Activated T-cell treated with anti-CD3 and anti-CD28 coated beads, Interleukin-2, amount 50 U/mL, for 72 hours (primary cell): ENCODE data around the gene CACNG4. TPM values are rescaled to one million over a fixed set of nuclear protein-coding genes. Genes with fewer than 3 reads are reported as not detected.

Experiments
- ATAC-seq, 2 donors: fragments of 150-1000 bp; cut with Tn5 transposase; replicated peaks in 1 of 2; 2 replicates each; pipeline ENCODE4 v1.10.0; 2021; ENCODE audit warnings: moderate library complexity in 2 of 2, mild to moderate bottlenecking in 1 of 2
- DNase-seq, 2 donors: peaks; one replicate each; pipeline ENCODE4 v3.0.0; 2021 to 2022; ENCODE audit warnings: mixed read lengths in 1 of 2
- H3K27ac Mint-ChIP-seq: one replicate; pipeline ENCODE4 v1.8.0; 2022; ENCODE audit warnings: mild to moderate bottlenecking, moderate library complexity, mixed read lengths
- H3K27me3 Mint-ChIP-seq: one replicate; pipeline ENCODE4 v1.8.0; 2022; ENCODE audit warnings: low read depth, mixed read lengths
- H3K36me3 Mint-ChIP-seq, 2 donors: one replicate each; pipeline ENCODE4 v1.8.0; 2022; ENCODE audit warnings: mixed read lengths in 2 of 2, mild to moderate bottlenecking in 1 of 2; ENCODE audit not compliant: insufficient read depth in 2 of 2
- H3K4me1 Mint-ChIP-seq: one replicate; pipeline ENCODE4 v1.8.0; 2022; ENCODE audit warnings: low read depth, mixed read lengths
- H3K4me3 Mint-ChIP-seq, 2 donors: one replicate each; pipeline ENCODE4 v1.8.0; 2022; ENCODE audit warnings: mild to moderate bottlenecking in 2 of 2, mixed read lengths in 2 of 2, moderate library complexity in 2 of 2
- H3K9me3 Mint-ChIP-seq, 2 donors: one replicate each; pipeline ENCODE4 v1.8.0; 2022; ENCODE audit warnings: mixed read lengths in 2 of 2
- total RNA-seq, 2 donors: library from RNA; stranded (reverse); gene quantifications; one replicate each; pipeline ENCODE4 v1.2.3, GENCODE V29; 2022

The CACNG4 gene
- total RNA-seq = not detected

DNA sequence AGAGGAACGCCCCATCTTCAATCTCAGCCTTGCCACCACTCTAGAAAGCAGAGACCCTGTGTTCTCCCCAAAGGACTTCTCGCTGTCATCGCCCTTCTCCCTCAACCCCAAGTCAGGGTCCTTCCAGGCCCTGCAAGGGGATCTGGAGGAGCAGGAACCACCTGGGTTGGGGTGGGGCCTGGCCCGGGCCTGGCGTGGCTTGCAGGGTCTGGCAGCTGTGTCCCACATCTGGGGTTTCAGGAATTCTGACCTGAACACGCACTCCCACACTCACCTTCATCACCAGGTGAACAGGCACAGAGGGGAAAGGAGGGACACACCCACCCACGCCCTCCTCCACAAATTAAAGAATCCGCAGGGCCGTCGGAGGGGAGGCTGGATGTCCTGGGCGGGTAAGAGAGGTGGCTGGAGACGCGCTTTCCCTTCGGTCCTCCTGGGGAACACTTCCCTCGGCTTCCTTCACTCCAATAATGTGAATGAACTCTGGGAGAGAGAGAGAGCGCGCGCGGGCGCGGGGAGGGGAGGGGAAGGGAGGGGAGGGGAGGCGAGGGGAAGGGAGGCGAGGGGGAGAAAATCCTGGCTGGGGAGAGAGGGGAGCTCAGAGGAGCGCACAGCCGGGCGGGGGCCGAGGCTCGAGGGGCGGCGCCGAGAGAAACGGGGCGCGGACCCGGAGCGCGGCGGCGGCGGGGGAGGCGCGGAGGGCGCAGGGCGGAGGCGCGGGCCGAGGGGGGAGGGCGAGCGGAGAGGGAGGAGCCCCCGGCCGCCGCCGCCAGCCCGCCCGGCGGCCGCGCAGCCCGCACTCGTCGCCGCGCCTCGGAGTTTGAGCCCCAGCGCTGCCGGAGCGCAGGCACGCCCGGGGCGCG, at the start of gene CACNG4:
TSS of gene CACNG4 (plus strand) at position 799 of the 863 bp plus-strand sequence. CDS start 205 bp downstream, outside the sequence.
- ATAC-seq = peak in 1 of 2 donors; percentile 14

DNA sequence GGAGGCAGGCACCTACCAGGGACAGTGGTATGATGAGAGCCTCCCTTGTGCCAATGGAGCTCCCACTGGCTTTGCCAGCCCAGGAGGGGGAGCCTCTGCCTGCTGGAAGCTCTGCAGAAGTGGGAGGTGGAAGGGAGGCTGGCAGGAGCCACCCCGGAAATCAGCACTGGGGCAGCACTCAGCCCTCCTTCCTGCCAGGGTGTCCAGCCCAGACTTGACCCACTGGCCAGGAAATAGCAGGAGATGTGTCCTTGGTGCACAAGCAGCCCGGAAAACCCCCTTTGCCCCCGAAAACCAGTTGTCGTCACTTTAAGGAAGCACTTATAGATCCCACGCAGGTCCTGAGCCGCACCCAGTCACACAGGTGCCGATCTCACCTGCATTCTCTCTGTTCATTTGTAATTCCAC, 49.3 kb upstream of the CACNG4 start:
- Mint-ChIP-seq H3K36me3 (no peaks in the 10 kb centered on the region), H3K27me3 (peaks cover 21% of the 10 kb centered on the region), H3K4me1 (no peaks in the 10 kb centered on the region), H3K27ac (no peak overlapping the region), H3K9me3 (no peaks in the 10 kb centered on the region), H3K4me3 (no peak overlapping the region)
- DNase-seq (no peak), ATAC-seq (no peak)

More for the DNA sequence above, at the start of gene CACNG4:
- no peaks in the 10 kb centered on the region for H3K9me3 Mint-ChIP-seq
- DNase-seq = no peak
- peaks cover 56% of the 10 kb centered on the region for H3K27me3 Mint-ChIP-seq
- H3K4me1 Mint-ChIP-seq = peaks cover 14% of the 10 kb centered on the region
- H3K27ac Mint-ChIP-seq = no peak within 1 kb of the TSS
- peak within 1 kb of the TSS; percentile 76 to 80 for H3K4me3 Mint-ChIP-seq
- H3K36me3 Mint-ChIP-seq = no peaks in the 10 kb centered on the region

DNA sequence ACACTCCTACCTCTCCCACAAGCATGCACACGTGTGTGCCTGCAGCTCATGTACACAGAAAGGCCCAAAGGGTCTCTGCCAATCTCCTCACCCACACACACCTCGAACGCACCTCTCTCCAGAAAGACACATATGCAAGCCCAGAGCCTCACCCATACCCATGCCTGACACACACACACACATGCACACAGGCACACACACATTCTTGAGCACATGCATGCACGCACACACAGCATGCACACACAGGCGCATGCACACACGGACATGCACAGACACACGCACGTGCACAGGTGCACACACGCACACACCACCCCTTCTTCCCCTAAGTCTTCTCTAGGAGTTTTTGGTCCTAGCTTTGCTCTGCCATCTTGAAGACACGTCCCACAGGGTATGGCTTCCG, 48.7 kb upstream of the CACNG4 start:
- DNase-seq (no peak), ATAC-seq (no peak)
- Mint-ChIP-seq H3K4me3 (no peak overlapping the region), H3K27me3 (peaks cover 27% of the 10 kb centered on the region), H3K9me3 (no peaks in the 10 kb centered on the region), H3K4me1 (no peaks in the 10 kb centered on the region), H3K27ac (no peak overlapping the region), H3K36me3 (no peaks in the 10 kb centered on the region)

DNA sequence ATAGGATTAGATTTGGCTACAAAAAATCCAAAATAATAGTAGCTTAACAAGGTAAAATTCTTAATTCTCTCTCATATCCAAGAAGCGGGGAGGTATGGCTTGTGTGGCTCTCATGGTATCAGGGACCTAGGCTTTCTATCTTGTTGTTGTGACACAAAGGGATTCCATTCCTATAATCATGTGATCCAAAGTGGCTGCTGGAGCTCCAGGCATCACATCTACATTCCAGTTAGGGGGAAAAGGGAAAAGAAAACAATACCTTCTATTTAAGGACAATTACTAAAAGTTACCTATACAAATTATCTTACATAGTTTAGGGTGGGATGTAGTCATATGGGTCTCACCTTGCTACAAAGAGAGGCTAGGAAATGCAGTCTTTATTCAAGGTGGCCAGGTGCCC, 47.6 kb upstream of the CACNG4 start:
- no peak for DNase-seq
- Mint-ChIP-seq H3K36me3 (peaks cover 0 to 3% of the 10 kb centered on the region in 2 donors), H3K27ac (no peak overlapping the region), H3K4me3 (no peak overlapping the region), H3K9me3 (peaks cover 2 to 4% of the 10 kb centered on the region in 2 donors), H3K4me1 (no peaks in the 10 kb centered on the region), H3K27me3 (peaks cover 33% of the 10 kb centered on the region)
- ATAC-seq = no peak

DNA sequence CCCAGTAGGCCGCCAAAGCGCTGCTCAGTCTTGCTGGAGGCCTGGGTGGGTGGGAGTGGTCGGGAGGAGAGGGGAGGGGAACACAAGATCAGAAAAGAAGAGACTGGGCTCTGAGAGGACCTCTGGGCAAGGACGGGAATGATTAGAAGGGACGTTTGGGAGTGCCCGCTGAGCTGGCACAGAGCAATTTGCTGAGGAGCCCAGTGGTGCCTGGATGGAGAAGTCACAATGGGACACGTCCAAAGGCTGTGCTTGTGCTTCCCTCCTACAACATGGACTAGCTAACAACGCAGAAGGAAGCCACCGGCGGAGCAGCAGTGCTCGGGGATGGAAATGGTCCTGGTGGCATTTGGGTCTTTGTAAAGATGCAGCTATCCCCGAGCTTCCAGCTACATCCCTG, 45.6 kb upstream of the CACNG4 start:
- peaks cover 0 to 3% of the 10 kb centered on the region in 2 donors for H3K36me3 Mint-ChIP-seq
- H3K27ac Mint-ChIP-seq = no peak overlapping the region
- H3K4me3 Mint-ChIP-seq = no peak overlapping the region
- H3K27me3 Mint-ChIP-seq = peaks cover 43% of the 10 kb centered on the region
- DNase-seq (no peak), ATAC-seq (no peak)
- peaks cover 2 to 4% of the 10 kb centered on the region in 2 donors for H3K9me3 Mint-ChIP-seq
- no peaks in the 10 kb centered on the region for H3K4me1 Mint-ChIP-seq

DNA sequence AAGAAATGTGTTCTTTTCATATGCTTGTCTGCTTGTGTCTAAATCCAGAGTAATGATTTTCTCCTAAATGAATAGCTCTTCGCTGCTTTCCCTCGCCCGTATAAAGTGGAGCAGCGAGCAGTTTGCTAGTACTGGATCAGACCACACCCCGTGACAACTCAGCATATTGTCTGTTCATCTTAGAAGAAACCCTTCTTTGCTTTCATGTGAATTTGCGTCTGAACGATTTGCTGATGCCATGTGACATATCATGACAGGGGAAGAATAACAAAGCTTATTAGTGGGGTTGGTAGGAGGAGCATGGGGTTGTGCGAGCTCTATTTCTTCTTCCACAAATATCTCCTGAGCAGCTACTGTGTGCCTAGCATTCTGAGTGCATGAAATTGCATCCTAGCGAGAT, 44.1 kb upstream of the CACNG4 start:
- no peak overlapping the region for H3K27ac Mint-ChIP-seq
- ATAC-seq (no peak), DNase-seq (no peak)
- H3K9me3 Mint-ChIP-seq = peaks cover 2 to 4% of the 10 kb centered on the region in 2 donors
- peaks cover 0 to 3% of the 10 kb centered on the region in 2 donors for H3K36me3 Mint-ChIP-seq
- no peak overlapping the region for H3K4me3 Mint-ChIP-seq
- H3K4me1 Mint-ChIP-seq = no peaks in the 10 kb centered on the region
- peaks cover 49% of the 10 kb centered on the region for H3K27me3 Mint-ChIP-seq

DNA sequence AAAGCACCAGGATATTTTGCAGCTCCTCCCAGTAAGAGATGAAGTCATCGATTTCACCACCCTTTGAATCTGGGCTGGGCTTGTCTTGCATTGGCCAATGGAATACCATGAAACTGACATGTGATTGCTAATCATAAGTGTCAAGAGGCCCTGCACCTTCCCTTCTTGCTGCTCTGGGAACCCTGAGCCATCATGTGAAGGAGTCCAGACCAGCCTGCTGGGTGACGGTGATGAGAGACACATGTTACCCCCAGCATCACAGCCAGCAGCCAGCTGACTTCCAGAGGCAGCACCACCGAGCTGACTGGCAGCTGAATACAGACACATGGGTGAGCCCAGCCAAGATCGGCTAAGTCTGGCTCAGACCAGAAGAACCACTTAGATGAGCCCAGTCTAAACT, 43.6 kb upstream of the CACNG4 start:
- no peaks in the 10 kb centered on the region for H3K4me1 Mint-ChIP-seq
- no peak overlapping the region for H3K27ac Mint-ChIP-seq
- ATAC-seq = no peak
- no peak for DNase-seq
- peaks cover 2 to 4% of the 10 kb centered on the region in 2 donors for H3K9me3 Mint-ChIP-seq
- H3K27me3 Mint-ChIP-seq = peaks cover 49% of the 10 kb centered on the region
- H3K36me3 Mint-ChIP-seq = peaks cover 0 to 3% of the 10 kb centered on the region in 2 donors
- no peak overlapping the region for H3K4me3 Mint-ChIP-seq

DNA sequence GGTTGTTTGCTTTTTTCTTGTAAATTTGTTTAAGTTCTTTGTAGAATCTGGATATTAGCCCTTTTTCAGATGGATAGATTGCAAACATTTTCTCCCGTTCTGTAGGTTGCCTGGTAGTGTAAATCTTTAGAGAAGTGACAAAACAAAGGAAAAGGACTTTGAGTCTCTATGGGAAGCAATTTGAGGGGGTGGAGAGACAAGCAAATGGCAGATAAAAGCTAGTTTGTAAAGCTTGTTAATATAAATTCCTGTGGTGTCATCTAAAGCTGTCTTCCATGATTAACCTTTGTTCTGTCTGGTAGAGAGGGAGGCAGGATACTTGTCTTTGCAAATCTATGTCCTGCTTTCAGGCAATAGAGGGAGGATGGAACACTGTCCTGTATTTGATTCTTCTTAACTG, 40.6 kb upstream of the CACNG4 start:
- Mint-ChIP-seq H3K36me3 (peaks cover 0 to 3% of the 10 kb centered on the region in 2 donors), H3K4me1 (no peaks in the 10 kb centered on the region), H3K27me3 (peaks cover 66% of the 10 kb centered on the region), H3K9me3 (peaks cover 2 to 4% of the 10 kb centered on the region in 2 donors), H3K27ac (no peak overlapping the region), H3K4me3 (no peak overlapping the region)
- no peak for ATAC-seq
- no peak for DNase-seq

DNA sequence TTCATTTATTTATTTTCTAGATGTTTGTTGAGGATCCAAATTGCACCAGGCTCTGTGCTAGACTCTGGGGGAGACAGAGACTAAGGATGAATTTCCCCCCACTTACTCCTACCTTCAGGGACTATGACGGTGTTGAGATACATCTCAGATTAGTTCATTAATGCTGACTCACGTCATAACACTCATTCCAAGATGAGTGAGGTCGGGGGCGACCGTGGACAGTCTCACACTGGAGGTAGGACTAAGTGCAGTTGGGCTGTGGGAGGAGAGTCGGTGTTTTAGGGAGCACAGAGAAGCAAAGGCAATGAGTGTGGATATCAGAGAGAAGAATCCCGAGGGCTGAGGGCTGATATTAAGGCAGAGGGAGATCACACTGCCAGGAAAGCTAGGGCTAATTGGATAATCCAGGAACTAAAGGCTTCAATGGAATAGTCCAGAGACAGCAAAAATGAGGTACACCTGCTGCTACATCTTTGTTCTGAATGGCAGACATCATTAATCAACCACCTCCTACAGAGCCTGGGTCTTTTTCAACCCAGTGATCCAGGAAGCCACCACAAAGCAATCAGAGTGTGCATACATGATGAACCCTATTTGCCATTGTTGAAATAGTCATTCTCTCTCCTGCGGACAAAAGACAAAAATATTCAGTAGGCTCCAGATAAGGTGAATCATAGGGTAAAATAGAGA, 38.6 kb upstream of the CACNG4 start:
- Mint-ChIP-seq H3K27ac (no peak overlapping the region), H3K27me3 (peaks cover 74% of the 10 kb centered on the region)

DNA sequence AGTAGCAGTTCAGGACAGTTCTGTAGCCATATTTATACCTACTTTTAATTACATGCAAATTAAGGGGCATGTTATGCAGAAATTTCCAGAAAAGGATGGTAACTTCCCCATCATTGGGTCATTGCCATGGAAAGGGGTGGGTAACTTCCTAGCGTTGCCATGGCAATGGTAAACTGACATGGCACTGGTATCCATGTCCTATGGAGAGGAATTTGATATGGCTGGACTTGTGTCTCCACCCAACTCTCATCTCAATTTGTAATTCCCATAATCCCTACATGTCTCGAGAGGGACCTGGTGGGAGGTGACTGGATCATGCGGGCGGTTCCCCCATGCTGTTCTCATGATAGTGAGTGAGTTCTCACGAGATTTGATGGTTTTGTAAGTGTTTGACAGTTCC, 35.6 kb upstream of the CACNG4 start:
- no peak for DNase-seq
- no peaks in the 10 kb centered on the region for H3K4me1 Mint-ChIP-seq
- H3K9me3 Mint-ChIP-seq = no peaks in the 10 kb centered on the region
- H3K4me3 Mint-ChIP-seq = no peak overlapping the region
- peaks cover 61% of the 10 kb centered on the region for H3K27me3 Mint-ChIP-seq
- no peak for ATAC-seq
- H3K27ac Mint-ChIP-seq = no peak overlapping the region
- no peaks in the 10 kb centered on the region for H3K36me3 Mint-ChIP-seq

More for the DNA sequence above, 38.6 kb upstream of the CACNG4 start:
- Mint-ChIP-seq H3K4me1 (no peaks in the 10 kb centered on the region), H3K36me3 (peaks cover 0 to 3% of the 10 kb centered on the region in 2 donors), H3K9me3 (peaks cover 2 to 4% of the 10 kb centered on the region in 2 donors), H3K4me3 (no peak overlapping the region)
- ATAC-seq (no peak), DNase-seq (no peak)

DNA sequence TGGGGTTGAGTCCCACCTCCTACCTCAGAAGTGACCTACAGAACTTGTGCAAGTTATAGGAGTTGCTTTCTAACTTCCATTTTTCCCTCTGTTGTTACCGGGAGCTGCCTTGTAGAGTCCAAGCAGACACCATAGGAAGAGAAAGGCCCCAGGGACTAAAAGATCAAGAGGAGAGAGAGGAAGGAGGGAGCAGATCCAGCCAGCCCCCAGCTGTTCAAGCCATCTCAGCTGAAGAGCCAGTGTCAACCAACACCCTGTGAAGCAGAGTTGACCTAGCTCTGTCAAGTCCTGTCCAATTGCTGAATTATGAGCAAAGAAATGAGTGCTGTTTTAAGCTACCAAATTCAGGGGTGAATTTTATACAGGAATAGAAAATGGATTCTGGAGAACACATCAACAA, 34.9 kb upstream of the CACNG4 start:
- DNase-seq (no peak), ATAC-seq (no peak)
- Mint-ChIP-seq H3K4me1 (no peaks in the 10 kb centered on the region), H3K27ac (no peak overlapping the region), H3K36me3 (peaks cover 0 to under 1% of the 10 kb centered on the region in 2 donors), H3K9me3 (peaks cover 0 to under 1% of the 10 kb centered on the region in 2 donors), H3K27me3 (peaks cover 54% of the 10 kb centered on the region), H3K4me3 (no peak overlapping the region)

DNA sequence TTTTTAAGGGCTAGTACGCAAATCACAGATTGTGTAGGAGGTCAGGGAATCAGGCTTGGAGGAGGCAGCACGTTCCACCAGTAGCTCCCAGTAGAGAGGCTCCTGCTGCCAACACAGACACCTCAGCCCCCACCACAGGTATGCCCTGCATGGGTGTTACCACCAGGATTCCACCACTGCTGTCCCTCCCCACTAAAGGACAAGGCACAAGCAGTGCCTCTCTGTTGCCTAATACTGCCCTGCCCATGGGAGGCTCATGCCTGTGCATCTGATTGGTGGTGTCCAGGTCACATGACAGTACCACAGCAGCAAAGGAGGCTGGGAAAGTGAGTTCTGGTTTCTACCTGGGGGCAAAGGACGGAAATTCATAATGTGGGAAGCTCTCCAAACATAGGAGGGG, 33.6 kb upstream of the CACNG4 start:
- no peak for DNase-seq
- peaks cover under 1 to 2% of the 10 kb centered on the region in 2 donors for H3K36me3 Mint-ChIP-seq
- ATAC-seq = no peak
- H3K9me3 Mint-ChIP-seq = peaks cover 0 to 2% of the 10 kb centered on the region in 2 donors
- H3K27me3 Mint-ChIP-seq = peaks cover 46% of the 10 kb centered on the region
- H3K27ac Mint-ChIP-seq = no peak overlapping the region
- H3K4me3 Mint-ChIP-seq = no peak overlapping the region
- no peaks in the 10 kb centered on the region for H3K4me1 Mint-ChIP-seq

DNA sequence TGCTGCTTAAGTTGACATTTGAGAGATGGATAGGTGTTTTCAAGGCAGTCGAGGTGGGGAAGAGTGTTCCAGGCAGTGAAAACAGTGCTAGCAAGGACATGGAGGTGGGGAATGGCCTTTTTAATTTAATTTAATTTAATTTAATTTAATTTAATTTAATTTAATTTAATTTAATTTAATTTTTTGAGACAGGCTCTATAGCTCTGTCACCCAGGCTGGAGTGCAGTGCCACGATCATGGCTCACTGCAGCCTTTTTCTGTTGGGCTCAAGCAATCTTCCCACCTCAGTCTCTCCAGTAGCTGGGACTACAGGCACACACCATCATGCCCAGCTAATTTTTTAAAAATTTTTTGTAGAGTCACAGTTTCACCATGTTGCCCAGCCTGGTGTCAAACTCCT, 32.2 kb upstream of the CACNG4 start:
- Mint-ChIP-seq H3K36me3 (peaks cover 2% of the 10 kb centered on the region in 2 donors), H3K9me3 (peaks cover 2 to 4% of the 10 kb centered on the region in 2 donors), H3K4me3 (no peak overlapping the region), H3K27me3 (peaks cover 36% of the 10 kb centered on the region), H3K27ac (no peak overlapping the region), H3K4me1 (no peaks in the 10 kb centered on the region)
- ATAC-seq = no peak
- no peak for DNase-seq
